ENCODE results near the gene EPYC.

The EPYC gene

GRCh38 chr12:90969851-90970250 lies 34.9 kb downstream of the EPYC start:
- no peaks in the 10 kb centered on the region for H3K27me3 ChIP-seq (ENCODE audit: control insufficient read depth, insufficient read depth, low read length)
- H3K36me3 ChIP-seq (ENCODE audit: control insufficient read depth, insufficient read depth, low read length), result no peaks in the 10 kb centered on the region
- no peak overlapping the region for H3K4me3 ChIP-seq (ENCODE audit: low read length)
- H3K4me1 ChIP-seq (ENCODE audit: control insufficient read depth, insufficient read depth, low read length), result no peaks in the 10 kb centered on the region
- no peak overlapping the region for H3K9ac ChIP-seq (ENCODE audit: low read length)
- no peaks in the 10 kb centered on the region for H3K9me3 ChIP-seq (ENCODE audit: control insufficient read depth, low read length)

DNA sequence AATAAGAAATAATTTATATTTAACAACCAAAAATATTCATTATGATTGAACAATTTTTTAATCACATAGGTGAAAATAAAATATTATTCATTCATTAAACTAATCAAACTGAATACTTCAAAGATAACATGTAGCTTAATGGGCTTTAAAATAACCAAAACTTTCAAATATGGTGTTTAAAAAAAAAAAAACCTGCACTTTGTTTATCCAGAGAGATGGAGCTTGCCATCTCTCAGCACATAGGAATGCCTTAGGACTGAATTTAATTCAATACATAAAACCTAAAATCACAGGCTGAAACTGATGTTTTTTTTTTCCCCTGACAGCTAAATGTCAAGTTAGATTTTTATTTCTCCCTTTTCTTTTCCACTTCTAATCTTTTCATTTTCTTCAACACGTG lies 35.4 kb downstream of the EPYC start:
- Histone ChIP-seq H3K36me3 (ENCODE audit: control insufficient read depth, insufficient read depth, low read length) (no peaks in the 10 kb centered on the region), H3K27me3 (ENCODE audit: control insufficient read depth, insufficient read depth, low read length) (no peaks in the 10 kb centered on the region), H3K9me3 (ENCODE audit: control insufficient read depth, low read length) (no peaks in the 10 kb centered on the region), H3K9ac (ENCODE audit: low read length) (no peak overlapping the region), H3K4me1 (ENCODE audit: control insufficient read depth, insufficient read depth, low read length) (no peaks in the 10 kb centered on the region), H3K4me3 (ENCODE audit: low read length) (no peak overlapping the region)

- Histone ChIP-seq H3K4me3 (ENCODE audit: low read length) (no peak overlapping the region), H3K4me1 (ENCODE audit: control insufficient read depth, insufficient read depth, low read length) (no peaks in the 10 kb centered on the region), H3K9ac (ENCODE audit: low read length) (no peak overlapping the region), H3K27me3 (ENCODE audit: control insufficient read depth, insufficient read depth, low read length) (no peaks in the 10 kb centered on the region), H3K36me3 (ENCODE audit: control insufficient read depth, insufficient read depth, low read length) (no peaks in the 10 kb centered on the region), H3K9me3 (ENCODE audit: control insufficient read depth, low read length) (no peaks in the 10 kb centered on the region)
Measured at GRCh38 chr12:90965204-90965603, 39.6 kb downstream of the EPYC start.

DNA sequence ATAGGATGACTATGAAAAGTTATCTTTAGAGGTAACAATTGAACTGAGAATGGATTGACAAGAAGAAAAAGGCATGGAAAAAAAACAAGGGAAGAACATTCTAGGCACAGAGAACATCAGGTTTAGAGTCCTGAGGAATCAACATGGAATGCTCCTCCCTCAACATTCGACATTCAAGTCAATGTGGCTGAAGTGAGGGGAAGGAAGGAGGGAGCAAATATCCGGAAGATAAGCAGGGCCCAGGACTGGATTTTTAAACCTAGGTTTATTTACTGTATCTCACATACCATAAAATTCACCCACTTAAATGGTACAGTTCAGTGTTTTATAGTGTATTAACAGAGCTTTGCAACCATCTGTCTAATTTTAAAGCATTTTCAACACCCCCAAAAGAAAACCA lies 40.2 kb downstream of the EPYC start:
- no peak overlapping the region for H3K9ac ChIP-seq (ENCODE audit: low read length)
- H3K9me3 ChIP-seq (ENCODE audit: control insufficient read depth, low read length), result no peaks in the 10 kb centered on the region
- H3K4me3 ChIP-seq (ENCODE audit: low read length), result no peak overlapping the region
- no peaks in the 10 kb centered on the region for H3K4me1 ChIP-seq (ENCODE audit: control insufficient read depth, insufficient read depth, low read length)
- H3K27me3 ChIP-seq (ENCODE audit: control insufficient read depth, insufficient read depth, low read length), result no peaks in the 10 kb centered on the region
- H3K36me3 ChIP-seq (ENCODE audit: control insufficient read depth, insufficient read depth, low read length), result no peaks in the 10 kb centered on the region

DNA sequence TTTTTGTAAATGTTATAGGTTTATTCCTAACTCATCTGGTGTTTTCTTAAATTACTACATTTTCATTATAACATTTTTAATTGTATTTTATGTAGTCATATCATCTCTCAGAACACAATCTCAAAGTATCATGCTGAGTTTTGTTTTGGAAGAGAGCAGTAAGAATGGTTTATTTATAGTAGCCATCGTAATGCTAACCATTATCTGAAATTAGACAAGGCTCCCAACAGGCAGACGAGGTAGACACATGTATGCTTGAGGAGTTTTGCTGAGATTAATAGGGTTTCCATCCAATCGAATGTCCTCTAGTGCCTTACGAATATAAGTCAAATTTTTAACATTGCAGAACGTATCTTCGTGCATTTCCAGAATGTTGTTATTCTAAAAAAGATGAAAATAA lies 40.8 kb downstream of the EPYC start:
- H3K27me3 ChIP-seq (ENCODE audit: control insufficient read depth, insufficient read depth, low read length), result no peaks in the 10 kb centered on the region
- H3K9ac ChIP-seq (ENCODE audit: low read length), result no peak overlapping the region
- no peak overlapping the region for H3K4me3 ChIP-seq (ENCODE audit: low read length)
- no peaks in the 10 kb centered on the region for H3K4me1 ChIP-seq (ENCODE audit: control insufficient read depth, insufficient read depth, low read length)
- no peaks in the 10 kb centered on the region for H3K36me3 ChIP-seq (ENCODE audit: control insufficient read depth, insufficient read depth, low read length)
- no peaks in the 10 kb centered on the region for H3K9me3 ChIP-seq (ENCODE audit: control insufficient read depth, low read length)

DNA sequence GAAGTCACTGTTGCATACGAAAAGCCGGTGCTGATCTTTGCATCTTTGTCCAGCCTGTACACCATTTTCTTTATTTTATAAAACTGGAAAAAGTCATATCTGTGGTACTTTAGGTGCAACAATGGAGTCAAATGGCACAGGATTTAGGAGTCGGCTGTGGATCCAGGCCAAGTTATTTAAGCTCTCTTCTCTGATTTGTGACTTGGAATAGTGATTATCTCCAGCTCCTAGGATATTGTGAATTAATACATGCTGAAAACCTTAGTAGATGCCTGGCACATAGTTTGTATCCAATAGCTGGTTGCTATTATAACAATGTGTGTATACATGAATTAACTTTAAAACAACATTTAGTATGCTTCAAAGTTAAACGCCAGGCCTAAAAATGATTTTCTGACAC lies 43.6 kb downstream of the EPYC start:
- H3K27me3 ChIP-seq (ENCODE audit: control insufficient read depth, insufficient read depth, low read length), result no peaks in the 10 kb centered on the region
- H3K4me3 ChIP-seq (ENCODE audit: low read length), result no peak overlapping the region
- no peaks in the 10 kb centered on the region for H3K36me3 ChIP-seq (ENCODE audit: control insufficient read depth, insufficient read depth, low read length)
- H3K9me3 ChIP-seq (ENCODE audit: control insufficient read depth, low read length), result no peaks in the 10 kb centered on the region
- H3K9ac ChIP-seq (ENCODE audit: low read length), result no peak overlapping the region
- H3K4me1 ChIP-seq (ENCODE audit: control insufficient read depth, insufficient read depth, low read length), result no peaks in the 10 kb centered on the region

DNA sequence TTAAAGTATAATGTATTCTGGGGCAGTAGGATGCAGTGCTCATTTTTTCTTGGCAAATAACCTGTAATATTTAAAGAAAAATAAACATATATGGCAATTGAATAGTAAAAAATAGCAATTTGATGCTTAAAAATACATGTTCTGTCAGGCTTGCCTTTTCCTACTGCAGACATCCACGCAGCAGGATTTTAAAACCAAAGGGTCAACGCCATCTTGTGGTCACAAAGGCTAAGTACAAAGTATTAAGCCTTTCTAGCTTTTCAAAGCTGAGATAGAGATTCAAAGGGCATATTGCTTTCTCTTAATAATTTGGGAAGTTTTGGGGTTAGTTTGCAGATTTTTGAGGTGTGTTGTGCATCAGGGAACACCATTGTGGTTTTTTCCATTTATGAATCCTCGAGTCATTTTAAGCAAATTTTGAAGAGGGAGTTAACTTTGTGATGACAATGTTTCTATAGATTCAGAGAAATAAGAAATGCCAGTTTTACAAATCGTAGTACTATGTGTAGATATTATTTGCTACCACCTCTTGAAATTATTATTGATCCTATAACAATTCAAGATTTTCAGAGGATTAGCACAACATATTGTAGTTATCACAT lies 45.1 kb downstream of the EPYC start:
- no peak overlapping the region for H3K4me3 ChIP-seq (ENCODE audit: low read length)
- H3K4me1 ChIP-seq (ENCODE audit: control insufficient read depth, insufficient read depth, low read length), result no peaks in the 10 kb centered on the region
- H3K9me3 ChIP-seq (ENCODE audit: control insufficient read depth, low read length), result no peaks in the 10 kb centered on the region
- no peaks in the 10 kb centered on the region for H3K27me3 ChIP-seq (ENCODE audit: control insufficient read depth, insufficient read depth, low read length)
- H3K9ac ChIP-seq (ENCODE audit: low read length), result no peak overlapping the region
- H3K36me3 ChIP-seq (ENCODE audit: control insufficient read depth, insufficient read depth, low read length), result no peaks in the 10 kb centered on the region

DNA sequence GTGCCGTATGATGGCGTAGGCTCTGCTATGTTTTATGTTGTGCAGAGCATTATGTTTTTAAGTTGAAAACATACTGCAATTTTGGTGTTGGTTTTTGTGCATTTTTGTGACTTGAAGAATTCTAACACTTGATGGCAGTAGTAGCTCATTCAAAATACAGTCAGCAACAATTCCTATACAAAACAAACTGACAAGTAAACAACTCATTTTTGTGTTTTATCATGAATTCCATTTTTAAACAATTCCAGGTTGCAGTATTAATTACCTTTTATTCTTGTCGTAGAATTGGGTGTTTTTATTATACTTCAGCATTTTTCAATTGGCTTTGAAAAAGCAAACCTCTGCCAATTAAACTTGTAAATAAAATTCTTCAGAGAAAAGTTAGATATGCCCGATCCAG lies 45.7 kb downstream of the EPYC start:
- no peak overlapping the region for H3K4me3 ChIP-seq (ENCODE audit: low read length)
- H3K4me1 ChIP-seq (ENCODE audit: control insufficient read depth, insufficient read depth, low read length), result no peaks in the 10 kb centered on the region
- H3K9me3 ChIP-seq (ENCODE audit: control insufficient read depth, low read length), result no peaks in the 10 kb centered on the region
- H3K9ac ChIP-seq (ENCODE audit: low read length), result no peak overlapping the region
- H3K27me3 ChIP-seq (ENCODE audit: control insufficient read depth, insufficient read depth, low read length), result no peaks in the 10 kb centered on the region
- no peaks in the 10 kb centered on the region for H3K36me3 ChIP-seq (ENCODE audit: control insufficient read depth, insufficient read depth, low read length)

- no peaks in the 10 kb centered on the region for H3K27me3 ChIP-seq (ENCODE audit: control insufficient read depth, insufficient read depth, low read length)
- no peaks in the 10 kb centered on the region for H3K4me1 ChIP-seq (ENCODE audit: control insufficient read depth, insufficient read depth, low read length)
- H3K4me3 ChIP-seq (ENCODE audit: low read length), result no peak overlapping the region
- H3K9ac ChIP-seq (ENCODE audit: low read length), result no peak overlapping the region
- H3K9me3 ChIP-seq (ENCODE audit: control insufficient read depth, low read length), result no peaks in the 10 kb centered on the region
- no peaks in the 10 kb centered on the region for H3K36me3 ChIP-seq (ENCODE audit: control insufficient read depth, insufficient read depth, low read length)
Measured at GRCh38 chr12:90958347-90958746, 46.4 kb downstream of the EPYC start.

GRCh38 chr12:90954921-90955320 lies 49.9 kb downstream of the EPYC start, which contains the start of gene CCER1:
Gene CCER1, minus strand, starts transcription at chr12:90955176. Its CDS starts 434 bp downstream, at chr12:90954742.
- Histone ChIP-seq H3K27me3 (ENCODE audit: control insufficient read depth, insufficient read depth, low read length) (no peaks in the 10 kb centered on the region), H3K4me1 (ENCODE audit: control insufficient read depth, insufficient read depth, low read length) (no peaks in the 10 kb centered on the region), H3K9ac (ENCODE audit: low read length) (no peak within 1 kb of the TSS), H3K4me3 (ENCODE audit: low read length) (no peak within 1 kb of the TSS), H3K9me3 (ENCODE audit: control insufficient read depth, low read length) (no peaks in the 10 kb centered on the region), H3K36me3 (ENCODE audit: control insufficient read depth, insufficient read depth, low read length) (no peaks in the 10 kb centered on the region)

GRCh38 chr12:90954428-90954827 lies 50.3 kb downstream of the EPYC start:
- no peaks in the 10 kb centered on the region for H3K4me1 ChIP-seq (ENCODE audit: control insufficient read depth, insufficient read depth, low read length)
- no peak overlapping the region for H3K9ac ChIP-seq (ENCODE audit: low read length)
- H3K36me3 ChIP-seq (ENCODE audit: control insufficient read depth, insufficient read depth, low read length), result no peaks in the 10 kb centered on the region
- H3K4me3 ChIP-seq (ENCODE audit: low read length), result no peak overlapping the region
- no peaks in the 10 kb centered on the region for H3K27me3 ChIP-seq (ENCODE audit: control insufficient read depth, insufficient read depth, low read length)
- H3K9me3 ChIP-seq (ENCODE audit: control insufficient read depth, low read length), result no peaks in the 10 kb centered on the region

GRCh38 chr12:90953956-90954421 lies 50.8 kb downstream of the EPYC start:
- no peaks in the 10 kb centered on the region for H3K27me3 ChIP-seq (ENCODE audit: control insufficient read depth, insufficient read depth, low read length)
- no peak overlapping the region for H3K9ac ChIP-seq (ENCODE audit: low read length)
- H3K4me3 ChIP-seq (ENCODE audit: low read length), result no peak overlapping the region
- no peaks in the 10 kb centered on the region for H3K36me3 ChIP-seq (ENCODE audit: control insufficient read depth, insufficient read depth, low read length)
- H3K9me3 ChIP-seq (ENCODE audit: control insufficient read depth, low read length), result no peaks in the 10 kb centered on the region
- H3K4me1 ChIP-seq (ENCODE audit: control insufficient read depth, insufficient read depth, low read length), result no peaks in the 10 kb centered on the region
